Measurements from ENCODE around the gene JADE1. TPM values are rescaled to one million over a fixed set of nuclear protein-coding genes. Genes with fewer than 3 reads are reported as not detected.

JADE1 gene
- total and polyA plus RNA-seq, 2 experiments from 2014 or later = 84.2 to 158 TPM

DNA sequence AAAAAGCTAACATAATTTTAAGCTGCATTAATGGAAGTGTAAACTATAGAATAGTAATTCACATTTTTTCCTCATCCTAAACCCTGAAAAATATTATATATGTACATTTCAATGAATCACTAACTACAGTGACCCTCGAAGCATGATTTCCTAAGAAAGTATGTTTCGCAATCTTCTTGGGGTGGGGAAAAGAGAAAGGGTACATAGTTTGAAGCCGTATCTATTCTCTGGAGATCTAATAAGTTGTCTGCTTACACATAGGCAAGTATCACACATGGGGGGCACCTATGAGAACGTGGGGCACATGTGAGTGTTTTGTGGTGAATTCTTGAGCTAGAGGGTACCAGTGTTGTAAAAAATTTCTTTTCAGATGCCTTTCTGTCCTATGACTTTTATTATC, 71.2 kb downstream of the JADE1 start:
- ATAC-seq (no peak), DNase-seq (ENCODE audit: low spot score) (no peak)
- no peak overlapping the region for H3K4me3 ChIP-seq
- no peak overlapping the region for H3K4me2 ChIP-seq
- peaks cover 5% of the 10 kb centered on the region; the same call in 2 of the 3 replicates for H3K4me1 Mint-ChIP-seq
- H3K4me3 Mint-ChIP-seq = no peak overlapping the region
- TF ChIP-seq, protein P1, sequence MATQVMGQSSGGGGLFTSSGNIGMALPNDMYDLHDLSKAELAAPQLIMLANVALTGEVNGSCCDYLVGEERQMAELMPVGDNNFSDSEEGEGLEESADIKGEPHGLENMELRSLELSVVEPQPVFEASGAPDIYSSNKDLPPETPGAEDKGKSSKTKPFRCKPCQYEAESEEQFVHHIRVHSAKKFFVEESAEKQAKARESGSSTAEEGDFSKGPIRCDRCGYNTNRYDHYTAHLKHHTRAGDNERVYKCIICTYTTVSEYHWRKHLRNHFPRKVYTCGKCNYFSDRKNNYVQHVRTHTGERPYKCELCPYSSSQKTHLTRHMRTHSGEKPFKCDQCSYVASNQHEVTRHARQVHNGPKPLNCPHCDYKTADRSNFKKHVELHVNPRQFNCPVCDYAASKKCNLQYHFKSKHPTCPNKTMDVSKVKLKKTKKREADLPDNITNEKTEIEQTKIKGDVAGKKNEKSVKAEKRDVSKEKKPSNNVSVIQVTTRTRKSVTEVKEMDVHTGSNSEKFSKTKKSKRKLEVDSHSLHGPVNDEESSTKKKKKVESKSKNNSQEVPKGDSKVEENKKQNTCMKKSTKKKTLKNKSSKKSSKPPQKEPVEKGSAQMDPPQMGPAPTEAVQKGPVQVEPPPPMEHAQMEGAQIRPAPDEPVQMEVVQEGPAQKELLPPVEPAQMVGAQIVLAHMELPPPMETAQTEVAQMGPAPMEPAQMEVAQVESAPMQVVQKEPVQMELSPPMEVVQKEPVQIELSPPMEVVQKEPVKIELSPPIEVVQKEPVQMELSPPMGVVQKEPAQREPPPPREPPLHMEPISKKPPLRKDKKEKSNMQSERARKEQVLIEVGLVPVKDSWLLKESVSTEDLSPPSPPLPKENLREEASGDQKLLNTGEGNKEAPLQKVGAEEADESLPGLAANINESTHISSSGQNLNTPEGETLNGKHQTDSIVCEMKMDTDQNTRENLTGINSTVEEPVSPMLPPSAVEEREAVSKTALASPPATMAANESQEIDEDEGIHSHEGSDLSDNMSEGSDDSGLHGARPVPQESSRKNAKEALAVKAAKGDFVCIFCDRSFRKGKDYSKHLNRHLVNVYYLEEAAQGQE (IDR thresholded peaks at IDR 0.05; ENCODE audit: unreplicated experiment) = no peak
- TF ChIP-seq, protein P2, sequence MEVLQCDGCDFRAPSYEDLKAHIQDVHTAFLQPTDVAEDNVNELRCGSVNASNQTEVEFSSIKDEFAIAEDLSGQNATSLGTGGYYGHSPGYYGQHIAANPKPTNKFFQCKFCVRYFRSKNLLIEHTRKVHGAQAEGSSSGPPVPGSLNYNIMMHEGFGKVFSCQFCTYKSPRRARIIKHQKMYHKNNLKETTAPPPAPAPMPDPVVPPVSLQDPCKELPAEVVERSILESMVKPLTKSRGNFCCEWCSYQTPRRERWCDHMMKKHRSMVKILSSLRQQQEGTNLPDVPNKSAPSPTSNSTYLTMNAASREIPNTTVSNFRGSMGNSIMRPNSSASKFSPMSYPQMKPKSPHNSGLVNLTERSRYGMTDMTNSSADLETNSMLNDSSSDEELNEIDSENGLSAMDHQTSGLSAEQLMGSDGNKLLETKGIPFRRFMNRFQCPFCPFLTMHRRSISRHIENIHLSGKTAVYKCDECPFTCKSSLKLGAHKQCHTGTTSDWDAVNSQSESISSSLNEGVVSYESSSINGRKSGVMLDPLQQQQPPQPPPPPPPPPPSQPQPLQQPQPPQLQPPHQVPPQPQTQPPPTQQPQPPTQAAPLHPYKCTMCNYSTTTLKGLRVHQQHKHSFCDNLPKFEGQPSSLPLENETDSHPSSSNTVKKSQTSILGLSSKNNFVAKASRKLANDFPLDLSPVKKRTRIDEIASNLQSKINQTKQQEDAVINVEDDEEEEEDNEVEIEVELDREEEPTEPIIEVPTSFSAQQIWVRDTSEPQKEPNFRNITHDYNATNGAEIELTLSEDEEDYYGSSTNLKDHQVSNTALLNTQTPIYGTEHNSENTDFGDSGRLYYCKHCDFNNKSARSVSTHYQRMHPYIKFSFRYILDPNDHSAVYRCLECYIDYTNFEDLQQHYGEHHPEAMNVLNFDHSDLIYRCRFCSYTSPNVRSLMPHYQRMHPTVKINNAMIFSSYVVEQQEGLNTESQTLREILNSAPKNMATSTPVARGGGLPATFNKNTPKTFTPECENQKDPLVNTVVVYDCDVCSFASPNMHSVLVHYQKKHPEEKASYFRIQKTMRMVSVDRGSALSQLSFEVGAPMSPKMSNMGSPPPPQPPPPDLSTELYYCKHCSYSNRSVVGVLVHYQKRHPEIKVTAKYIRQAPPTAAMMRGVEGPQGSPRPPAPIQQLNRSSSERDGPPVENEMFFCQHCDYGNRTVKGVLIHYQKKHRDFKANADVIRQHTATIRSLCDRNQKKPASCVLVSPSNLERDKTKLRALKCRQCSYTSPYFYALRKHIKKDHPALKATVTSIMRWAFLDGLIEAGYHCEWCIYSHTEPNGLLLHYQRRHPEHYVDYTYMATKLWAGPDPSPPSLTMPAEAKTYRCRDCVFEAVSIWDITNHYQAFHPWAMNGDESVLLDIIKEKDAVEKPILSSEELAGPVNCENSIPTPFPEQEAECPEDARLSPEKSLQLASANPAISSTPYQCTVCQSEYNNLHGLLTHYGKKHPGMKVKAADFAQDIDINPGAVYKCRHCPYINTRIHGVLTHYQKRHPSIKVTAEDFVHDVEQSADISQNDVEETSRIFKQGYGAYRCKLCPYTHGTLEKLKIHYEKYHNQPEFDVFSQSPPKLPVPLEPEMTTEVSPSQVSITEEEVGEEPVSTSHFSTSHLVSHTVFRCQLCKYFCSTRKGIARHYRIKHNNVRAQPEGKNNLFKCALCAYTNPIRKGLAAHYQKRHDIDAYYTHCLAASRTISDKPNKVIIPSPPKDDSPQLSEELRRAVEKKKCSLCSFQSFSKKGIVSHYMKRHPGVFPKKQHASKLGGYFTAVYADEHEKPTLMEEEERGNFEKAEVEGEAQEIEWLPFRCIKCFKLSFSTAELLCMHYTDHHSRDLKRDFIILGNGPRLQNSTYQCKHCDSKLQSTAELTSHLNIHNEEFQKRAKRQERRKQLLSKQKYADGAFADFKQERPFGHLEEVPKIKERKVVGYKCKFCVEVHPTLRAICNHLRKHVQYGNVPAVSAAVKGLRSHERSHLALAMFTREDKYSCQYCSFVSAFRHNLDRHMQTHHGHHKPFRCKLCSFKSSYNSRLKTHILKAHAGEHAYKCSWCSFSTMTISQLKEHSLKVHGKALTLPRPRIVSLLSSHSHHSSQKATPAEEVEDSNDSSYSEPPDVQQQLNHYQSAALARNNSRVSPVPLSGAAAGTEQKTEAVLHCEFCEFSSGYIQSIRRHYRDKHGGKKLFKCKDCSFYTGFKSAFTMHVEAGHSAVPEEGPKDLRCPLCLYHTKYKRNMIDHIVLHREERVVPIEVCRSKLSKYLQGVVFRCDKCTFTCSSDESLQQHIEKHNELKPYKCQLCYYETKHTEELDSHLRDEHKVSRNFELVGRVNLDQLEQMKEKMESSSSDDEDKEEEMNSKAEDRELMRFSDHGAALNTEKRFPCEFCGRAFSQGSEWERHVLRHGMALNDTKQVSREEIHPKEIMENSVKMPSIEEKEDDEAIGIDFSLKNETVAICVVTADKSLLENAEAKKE (CRISPR knock-in tag; IDR thresholded peaks at IDR 0.05) = no peak
- TF ChIP-seq, protein P3, sequence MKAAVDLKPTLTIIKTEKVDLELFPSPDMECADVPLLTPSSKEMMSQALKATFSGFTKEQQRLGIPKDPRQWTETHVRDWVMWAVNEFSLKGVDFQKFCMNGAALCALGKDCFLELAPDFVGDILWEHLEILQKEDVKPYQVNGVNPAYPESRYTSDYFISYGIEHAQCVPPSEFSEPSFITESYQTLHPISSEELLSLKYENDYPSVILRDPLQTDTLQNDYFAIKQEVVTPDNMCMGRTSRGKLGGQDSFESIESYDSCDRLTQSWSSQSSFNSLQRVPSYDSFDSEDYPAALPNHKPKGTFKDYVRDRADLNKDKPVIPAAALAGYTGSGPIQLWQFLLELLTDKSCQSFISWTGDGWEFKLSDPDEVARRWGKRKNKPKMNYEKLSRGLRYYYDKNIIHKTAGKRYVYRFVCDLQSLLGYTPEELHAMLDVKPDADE (IDR thresholded peaks at IDR 0.05) = no peak
- TF ChIP-seq STAT1 (IDR thresholded peaks at IDR 0.05; ENCODE audit: unreplicated experiment) (no peak), POLR2AphosphoS5 (IDR thresholded peaks at IDR 0.05; ENCODE audit: low read depth) (no peak), NANOG (IDR thresholded peaks at IDR 0.05; ENCODE audit: borderline replicate concordance) (no peak)
- no peaks in the 10 kb centered on the region for H3K9me3 Mint-ChIP-seq
- H3K36me3 ChIP-seq (ENCODE audit: insufficient read depth) = no peaks in the 10 kb centered on the region
- H4K20me1 ChIP-seq (replicated peaks; ENCODE audit: insufficient read depth) = no peaks in the 10 kb centered on the region
- H3F3A ChIP-seq (replicated peaks; ENCODE audit: low read depth) = peaks cover 9% of the 10 kb centered on the region; the same call in 1 of the 2 replicates
- no peaks in the 10 kb centered on the region for H3K9me2 ChIP-seq (ENCODE audit: insufficient read depth)
- H2AFZ ChIP-seq = no peak overlapping the region
- no peaks in the 10 kb centered on the region for H3K36me3 Mint-ChIP-seq (ENCODE audit: low read depth)
- H3K27ac ChIP-seq (ENCODE audit: low read depth) = no peak overlapping the region
- no peak overlapping the region for H3K27ac Mint-ChIP-seq
- no peaks in the 10 kb centered on the region for H3K4me1 ChIP-seq (ENCODE audit: insufficient read depth)
- no peaks in the 10 kb centered on the region for H3K27me3 ChIP-seq (ENCODE audit: insufficient read depth)
- H3K27me3 Mint-ChIP-seq (ENCODE audit: insufficient read depth, low read depth, poor library complexity) = peaks cover 3% of the 10 kb centered on the region
- no peaks in the 10 kb centered on the region for H3K79me2 ChIP-seq (replicated peaks; ENCODE audit: insufficient read depth)

Data from GM23338 (cell line).